ENCODE results near the gene RCN1.

DNA sequence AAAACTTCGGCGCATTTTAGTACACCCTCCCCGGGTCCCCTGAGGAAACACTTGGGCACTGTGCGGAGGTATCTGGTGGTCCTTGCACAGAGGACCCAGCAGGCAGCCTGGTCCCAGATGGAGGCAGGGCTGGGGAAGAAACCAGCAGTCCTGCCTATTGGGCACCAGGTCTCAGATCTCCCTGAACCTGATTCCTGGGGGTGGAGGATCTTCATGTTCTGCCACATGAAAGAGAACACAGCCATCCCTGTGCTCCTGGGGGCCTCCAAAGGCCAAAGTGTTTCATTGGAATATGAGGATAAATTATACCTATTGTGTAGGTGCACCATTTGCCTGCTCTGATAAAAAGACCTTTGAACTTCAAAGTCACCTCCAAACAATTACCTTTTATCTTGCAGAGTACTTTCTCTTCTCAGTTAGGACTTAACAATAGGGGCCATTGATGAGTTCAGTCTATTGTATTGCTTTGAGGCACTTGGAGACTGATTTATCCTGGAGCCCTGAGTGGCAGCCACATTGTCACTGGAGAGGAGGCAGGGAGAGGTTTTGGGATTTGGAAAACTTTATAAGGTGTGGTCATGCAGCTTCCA lies 1.8 kb downstream of the RCN1 start:
- TF ChIP-seq POLR2AphosphoS5 (IDR thresholded peaks at IDR 0.05; ENCODE audit: low read depth, low read length) (no peak), TAF1 (IDR thresholded peaks at IDR 0.05; ENCODE audit: low read depth, low read length) (no peak), POLR2A (IDR thresholded peaks at IDR 0.05; ENCODE audit: low read depth, low read length) (no peak), SPI1 (IDR thresholded peaks at IDR 0.05; ENCODE audit: low read depth, low read length) (no peak)

Data from GM12891 (cell line).